Peyer's patch (tissue), 4 donors: Measurements from ENCODE around the gene MBLAC2.

ENCODE experiments used
- POLR2A ChIP-seq, 2 donors: fragments of 450-650 bp; IDR thresholded peaks; one replicate each; pipeline ENCODE4 v1.5.1; 2017; ENCODE audit warnings: antibody characterized with exemption in 2 of 2, mild to moderate bottlenecking in 2 of 2, moderate library complexity in 2 of 2
- TF ChIP-seq, protein P1 (sequence below), 6 experiments: fragments of 450-650 bp in 4 of 6; fragments of 200-600 bp in 2 of 6; sonication (generic) in 1 of 6; IDR thresholded peaks; one replicate each; pipeline ENCODE4 v1.5.1; 2017 to 2019; ENCODE audit warnings: antibody characterized with exemption in 6 of 6, mild to moderate bottlenecking in 3 of 6, moderate library complexity in 1 of 6

DNA sequence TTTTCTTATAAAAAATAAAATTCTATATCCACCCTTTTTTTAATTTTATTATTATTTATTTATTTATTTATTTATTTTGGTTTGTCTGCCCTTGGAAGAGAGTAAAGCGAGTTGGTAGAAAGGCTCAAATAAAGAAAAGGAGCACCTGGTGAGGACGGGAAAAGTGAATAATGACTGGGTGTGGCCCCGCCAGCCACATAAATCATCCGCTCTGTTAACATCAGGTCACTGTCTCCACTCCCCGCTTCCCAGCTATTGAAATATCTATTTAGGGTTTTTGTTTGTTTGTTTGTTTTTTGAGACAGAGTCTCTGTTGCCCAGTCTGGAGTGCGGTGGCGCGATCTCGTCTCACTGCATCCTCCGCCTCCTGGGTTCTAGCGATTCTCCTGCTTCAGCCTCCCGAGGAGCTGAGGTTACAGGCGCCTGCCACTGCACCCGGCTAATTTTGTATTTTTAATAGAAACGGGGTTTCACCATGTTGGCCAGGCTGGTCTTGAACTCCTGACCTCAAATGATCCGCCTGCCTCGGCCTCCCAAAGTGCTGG, 937 bp upstream of the MBLAC2 start:
- no peak for TF ChIP-seq POLR2A (IDR thresholded peaks at IDR 0.05)
- TF ChIP-seq, protein P1, sequence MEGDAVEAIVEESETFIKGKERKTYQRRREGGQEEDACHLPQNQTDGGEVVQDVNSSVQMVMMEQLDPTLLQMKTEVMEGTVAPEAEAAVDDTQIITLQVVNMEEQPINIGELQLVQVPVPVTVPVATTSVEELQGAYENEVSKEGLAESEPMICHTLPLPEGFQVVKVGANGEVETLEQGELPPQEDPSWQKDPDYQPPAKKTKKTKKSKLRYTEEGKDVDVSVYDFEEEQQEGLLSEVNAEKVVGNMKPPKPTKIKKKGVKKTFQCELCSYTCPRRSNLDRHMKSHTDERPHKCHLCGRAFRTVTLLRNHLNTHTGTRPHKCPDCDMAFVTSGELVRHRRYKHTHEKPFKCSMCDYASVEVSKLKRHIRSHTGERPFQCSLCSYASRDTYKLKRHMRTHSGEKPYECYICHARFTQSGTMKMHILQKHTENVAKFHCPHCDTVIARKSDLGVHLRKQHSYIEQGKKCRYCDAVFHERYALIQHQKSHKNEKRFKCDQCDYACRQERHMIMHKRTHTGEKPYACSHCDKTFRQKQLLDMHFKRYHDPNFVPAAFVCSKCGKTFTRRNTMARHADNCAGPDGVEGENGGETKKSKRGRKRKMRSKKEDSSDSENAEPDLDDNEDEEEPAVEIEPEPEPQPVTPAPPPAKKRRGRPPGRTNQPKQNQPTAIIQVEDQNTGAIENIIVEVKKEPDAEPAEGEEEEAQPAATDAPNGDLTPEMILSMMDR (IDR thresholded peaks at IDR 0.05) = no peak
